ENCODE results near the gene TNFRSF18.

Gene TNFRSF18

DNA sequence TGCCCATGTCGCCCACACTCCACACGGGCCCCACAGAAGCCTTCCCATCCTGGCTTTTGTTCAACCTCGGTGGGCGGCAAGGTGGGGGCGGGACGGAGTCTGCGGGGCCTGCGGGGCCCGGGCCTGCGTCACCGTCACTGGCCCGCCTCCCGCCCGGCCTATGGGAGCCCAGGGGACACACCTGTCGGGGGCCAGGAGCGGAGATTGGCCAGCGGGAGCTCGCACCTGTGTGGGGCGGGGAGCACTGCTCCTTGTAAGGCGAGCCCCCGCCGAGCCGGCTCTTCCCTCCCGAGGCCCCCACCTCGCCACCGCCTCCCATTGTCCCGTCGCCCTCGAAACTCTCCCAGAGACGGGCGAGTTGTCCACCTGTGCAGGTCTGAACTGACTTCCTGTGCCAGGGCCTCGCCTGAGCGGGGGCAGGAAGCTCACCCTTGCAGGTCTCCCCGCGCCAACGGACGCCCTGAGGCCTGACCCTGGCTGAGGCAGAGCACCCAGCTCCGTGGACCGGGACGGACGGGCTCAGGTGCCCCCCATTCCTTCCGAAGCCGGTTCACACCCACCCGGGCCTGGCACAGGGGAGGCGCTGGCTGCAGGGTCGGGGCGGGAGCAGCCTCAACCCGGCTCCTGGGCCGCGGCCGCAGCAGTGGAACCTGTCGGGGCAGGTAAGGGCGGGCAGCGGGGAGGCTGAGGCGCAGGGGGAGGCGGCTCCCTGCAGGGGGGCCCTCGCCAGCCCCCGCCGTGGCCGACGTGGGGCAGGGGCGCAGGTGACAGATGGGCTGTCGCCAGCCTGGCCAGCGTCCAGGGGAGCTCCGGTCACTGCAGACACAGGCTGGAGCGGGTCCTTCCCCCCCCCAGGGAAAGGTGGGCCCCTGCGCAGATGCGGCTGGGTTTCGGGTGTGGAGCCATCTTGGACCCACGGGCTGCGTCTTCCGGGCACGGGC is 43.5 kb downstream of the TNFRSF18 start:
- DNase-seq: no peak

DNA sequence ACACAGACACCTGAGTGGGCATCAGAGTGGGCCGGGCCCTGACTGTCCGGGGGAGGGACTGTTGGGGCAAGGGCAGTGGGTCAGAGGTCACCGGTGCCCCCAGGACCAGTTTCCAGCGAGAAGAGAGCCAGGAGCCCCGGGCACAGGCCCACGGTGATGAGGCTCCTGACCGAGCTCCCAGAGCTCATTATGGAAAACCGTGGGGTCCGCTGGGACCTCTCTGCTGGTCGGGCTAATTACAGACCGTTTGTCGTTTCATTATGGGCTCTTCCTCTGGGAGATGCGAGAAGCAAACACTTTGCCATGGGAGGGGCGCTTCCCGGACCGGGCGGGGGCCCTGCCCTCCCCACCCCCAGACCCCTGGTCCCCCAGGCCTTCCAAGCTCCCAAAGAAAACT is 44.7 kb downstream of the TNFRSF18 start:
- no peak for DNase-seq

DNA sequence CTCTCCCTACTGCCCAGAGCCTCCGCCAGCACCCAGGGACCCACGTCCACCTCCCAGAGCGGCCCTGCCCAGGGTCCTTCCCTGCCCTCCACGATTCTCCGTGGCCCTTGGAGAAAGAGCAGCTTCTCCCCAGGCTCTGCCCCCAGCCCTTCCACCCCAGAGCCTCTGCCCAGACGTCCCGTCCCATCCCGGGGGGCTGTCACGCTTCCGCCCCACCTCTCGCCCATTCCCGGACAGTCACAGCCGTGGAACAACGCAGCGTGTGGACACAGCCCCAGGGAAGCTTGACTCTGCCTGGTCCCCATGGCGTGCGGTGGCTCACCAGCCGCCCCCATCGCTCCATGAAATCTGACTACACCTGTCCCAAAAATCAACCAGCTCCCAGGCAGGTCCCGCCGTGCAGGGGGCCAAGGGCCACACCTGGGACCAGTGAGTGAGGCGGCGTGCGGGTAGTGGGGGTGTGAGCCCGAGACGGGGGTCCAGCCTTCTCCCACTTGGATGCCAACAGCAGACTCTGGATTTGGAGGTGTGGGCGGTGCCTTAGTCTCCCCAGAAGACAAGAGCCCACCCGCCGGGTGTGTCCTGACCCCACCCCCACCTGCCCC is 45.2 kb downstream of the TNFRSF18 start:
- DNase-seq: no peak

DNA sequence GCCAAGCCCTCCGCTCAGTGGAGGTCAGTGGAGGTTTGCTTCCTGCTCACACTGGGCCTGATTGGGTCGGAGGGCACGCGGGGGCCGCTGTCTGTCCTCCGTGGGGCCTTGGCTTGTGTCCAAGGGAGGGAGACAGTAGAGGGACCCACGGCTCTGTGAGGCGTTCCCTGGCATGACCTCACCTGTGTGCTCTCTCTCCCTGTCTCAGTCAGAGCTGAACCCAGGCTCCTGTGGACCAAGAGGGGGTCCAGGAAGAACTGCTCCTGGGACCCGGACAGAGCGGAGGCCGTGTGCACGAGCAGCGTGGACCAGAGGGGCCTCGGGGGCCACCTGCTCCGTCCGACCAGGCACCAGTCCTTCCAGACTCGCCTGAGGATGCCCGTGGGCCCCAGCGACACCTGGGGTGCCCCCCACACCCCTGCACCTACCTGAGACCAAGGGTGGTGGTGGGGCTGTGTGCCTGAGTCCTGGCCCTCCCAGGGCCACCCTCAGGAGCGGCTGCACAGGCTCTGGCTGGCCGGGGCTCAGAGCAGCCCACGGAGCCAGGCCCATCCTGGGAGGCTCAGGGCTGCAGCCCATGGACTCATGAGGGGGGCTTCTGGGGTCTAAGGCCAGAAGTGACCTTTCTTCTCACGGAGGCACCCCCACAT is 46.0 kb downstream of the TNFRSF18 start:
- DNase-seq: no peak

DNA sequence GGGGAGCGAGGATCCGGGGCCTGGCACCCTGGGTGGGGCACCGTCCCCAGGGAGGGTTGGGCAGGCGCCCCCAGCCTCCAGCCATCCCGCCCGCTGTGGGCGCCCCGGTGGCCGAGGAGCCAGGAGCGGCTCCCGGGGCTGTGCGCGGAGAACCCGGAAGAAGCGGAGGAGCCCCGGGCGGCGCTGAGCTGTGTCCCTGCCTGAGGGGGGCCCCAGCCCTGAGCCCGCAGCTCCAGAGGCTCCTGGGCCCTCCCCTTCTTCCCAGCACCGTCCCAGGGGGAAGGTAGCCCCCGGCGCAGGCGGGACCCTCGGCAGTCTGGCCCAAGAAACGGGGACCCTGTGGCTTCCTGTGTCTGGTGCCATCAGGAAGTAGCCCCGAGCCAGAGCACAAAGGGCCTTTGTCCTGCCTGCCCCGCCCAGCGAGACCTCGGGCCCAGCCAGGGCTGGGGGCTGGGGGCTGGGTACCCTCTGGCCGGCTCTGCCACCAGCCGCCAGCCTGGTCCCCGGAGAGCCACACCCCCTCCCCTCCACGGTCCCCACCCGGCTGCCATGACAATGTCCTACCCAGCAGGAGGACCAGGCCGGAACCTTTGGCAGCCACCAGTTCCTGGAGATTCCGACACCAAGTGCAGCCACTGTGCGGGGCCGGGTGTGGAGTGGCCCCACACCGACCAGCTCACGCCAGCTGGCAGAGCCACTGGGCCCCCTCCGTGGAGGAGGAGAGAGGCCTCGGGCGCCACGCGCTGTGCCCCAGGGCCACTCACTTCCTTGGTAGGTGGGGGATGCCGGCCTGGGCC is 48.3 kb downstream of the TNFRSF18 start:
- no peak for DNase-seq

DNA sequence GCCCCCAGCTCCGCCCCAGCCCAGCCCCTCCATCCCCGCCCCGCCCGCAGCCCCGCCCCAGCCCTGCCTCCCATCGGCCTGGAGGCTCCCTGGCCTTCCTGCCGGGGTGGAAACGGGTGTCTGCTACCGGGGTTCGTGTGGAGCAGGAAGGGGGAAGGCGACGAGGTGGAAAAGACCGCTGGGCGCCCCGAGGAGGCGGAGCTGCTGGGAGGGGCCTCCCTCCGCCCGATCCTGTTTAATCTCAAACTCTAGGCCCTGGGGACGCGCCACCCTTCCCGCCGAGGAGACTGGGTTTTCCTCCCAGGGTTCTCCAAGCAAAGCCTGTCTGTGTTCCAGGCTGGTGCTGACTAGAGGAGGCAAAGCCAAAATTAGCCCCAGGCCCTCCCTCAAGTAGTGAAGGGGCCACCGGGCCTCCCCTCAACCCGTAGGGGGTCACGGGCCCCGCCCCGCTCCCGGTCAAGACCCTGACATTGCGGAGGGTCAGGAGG is 48.9 kb downstream of the TNFRSF18 start:
- DNase-seq: peak; percentile 60

DNA sequence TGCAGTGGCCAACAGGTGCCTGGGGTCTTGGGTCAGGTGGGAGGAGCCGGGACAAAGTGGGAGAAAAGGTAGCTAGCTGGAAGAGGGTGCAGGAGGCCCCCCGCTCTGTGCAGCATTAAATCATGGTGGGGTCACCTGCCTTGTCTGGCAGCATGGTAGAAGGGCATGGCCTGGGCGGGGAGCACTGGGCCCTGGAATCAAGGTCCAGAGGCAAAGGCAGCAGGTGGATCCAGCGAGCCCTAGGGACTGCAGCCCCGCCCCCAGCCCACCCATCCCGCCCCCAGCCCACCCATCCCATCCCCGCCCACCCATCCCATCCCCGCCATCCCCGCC is 49.4 kb downstream of the TNFRSF18 start:
- DNase-seq: no peak

DNA sequence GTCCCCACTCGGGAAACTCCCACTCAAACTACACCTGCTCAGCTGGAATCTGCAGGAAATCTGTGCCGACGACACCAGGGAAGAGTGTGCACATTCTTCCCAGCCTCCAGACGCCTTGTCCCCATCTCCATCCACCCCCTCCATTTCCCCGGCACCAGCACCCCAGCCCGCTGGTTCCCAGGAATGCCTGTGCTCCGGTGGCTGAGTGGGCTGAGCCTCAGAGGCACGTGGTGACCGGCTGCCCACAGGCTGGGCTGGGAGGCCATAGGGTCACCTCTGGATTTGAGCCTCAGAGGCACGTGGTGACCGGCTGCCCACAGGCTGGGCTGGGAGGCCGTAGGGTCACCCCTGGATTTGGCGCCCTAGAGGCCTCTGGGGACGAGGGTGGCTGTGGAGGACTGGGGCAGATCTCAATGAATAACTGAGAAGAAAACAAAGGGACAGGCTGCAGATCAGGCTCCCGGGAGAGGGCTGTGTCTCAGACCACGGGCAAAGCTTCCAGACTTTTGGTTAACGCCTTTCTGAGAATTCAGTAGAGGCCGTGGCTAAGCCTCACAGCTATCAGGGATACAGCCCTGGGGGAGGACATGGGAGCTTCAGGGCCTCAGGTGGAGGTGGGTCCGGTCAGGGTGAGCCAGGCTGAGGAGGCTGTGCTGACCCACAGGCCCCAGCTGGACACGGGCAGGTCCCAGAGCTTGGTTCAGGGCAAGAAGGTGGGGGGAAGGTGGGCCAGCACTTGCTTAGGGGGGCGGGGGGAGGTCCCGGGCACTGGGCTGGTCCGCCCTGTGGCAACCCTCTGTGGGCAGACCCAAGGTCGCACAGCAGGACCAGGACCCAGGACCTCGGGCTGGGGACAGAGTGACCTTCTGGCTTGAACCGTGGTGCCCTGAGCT is 50.0 kb downstream of the TNFRSF18 start:
- no peak for DNase-seq

DNA sequence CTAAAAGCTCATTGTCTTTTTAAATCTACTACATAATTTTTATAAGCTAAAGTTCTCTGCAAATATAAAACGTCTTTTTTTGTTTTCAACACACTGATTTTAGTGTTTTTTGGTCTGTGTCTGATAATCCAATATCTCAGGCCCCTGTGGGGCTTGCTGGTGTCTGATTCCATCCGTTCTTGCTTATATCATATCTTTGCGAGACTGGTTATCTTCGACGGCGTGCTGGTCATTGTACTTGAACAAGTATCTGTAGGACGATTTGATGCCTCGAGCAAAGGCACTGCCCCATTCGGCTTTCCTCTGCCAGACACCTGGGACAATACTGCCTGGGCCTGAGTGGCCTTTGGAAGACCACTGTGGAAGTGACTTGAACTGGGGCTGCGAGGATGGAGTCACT is 51.1 kb downstream of the TNFRSF18 start:
- no peak for DNase-seq

DNA sequence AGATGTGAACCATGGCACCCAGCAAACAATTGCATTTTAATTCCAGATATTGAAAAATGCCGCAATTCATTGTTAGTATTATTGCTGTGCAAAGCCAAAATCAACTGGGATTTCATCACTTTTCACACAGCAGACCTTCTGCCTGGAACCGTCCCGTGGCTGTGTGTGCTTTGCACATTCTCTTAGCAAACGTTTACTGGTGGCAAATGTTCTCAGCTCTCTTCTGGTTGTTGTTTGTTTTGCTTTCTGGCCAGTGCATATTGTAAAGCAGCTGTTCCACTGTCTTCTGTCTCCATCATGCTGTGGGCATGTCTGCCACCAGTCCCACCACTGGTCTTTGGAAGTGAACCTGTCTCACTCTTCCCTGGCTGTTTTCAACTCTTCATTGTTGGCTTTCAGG is 52.5 kb downstream of the TNFRSF18 start:
- DNase-seq: no peak
